HG03442 (cell line): ENCODE results near the gene NOD2.

Experiments
- ATAC-seq: cut with Tn5 transposase; IDR thresholded peaks from one replicate; pipeline ENCODE4 v1.9.1; 2021; ENCODE audit warnings: mild to moderate bottlenecking, moderate library complexity; ENCODE audit not compliant: unreplicated experiment

NOD2 gene

DNA sequence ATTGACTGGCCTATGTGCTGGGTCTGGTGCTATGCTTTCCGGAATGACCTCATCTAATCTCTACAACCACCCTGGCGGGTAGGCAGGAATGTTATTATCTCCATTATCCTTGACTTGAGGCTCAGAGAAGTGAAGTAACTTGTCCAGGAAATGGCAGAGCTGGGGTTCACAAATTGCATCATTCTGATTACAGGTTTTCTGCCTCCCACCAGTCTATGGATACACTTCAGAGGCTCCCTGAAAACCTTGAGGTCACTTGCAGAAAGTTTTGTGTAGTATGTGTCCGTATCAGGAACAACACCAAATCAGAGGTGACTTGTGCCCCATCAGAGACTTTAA lies 19.1 kb downstream of the NOD2 start:
- no peak for ATAC-seq

DNA sequence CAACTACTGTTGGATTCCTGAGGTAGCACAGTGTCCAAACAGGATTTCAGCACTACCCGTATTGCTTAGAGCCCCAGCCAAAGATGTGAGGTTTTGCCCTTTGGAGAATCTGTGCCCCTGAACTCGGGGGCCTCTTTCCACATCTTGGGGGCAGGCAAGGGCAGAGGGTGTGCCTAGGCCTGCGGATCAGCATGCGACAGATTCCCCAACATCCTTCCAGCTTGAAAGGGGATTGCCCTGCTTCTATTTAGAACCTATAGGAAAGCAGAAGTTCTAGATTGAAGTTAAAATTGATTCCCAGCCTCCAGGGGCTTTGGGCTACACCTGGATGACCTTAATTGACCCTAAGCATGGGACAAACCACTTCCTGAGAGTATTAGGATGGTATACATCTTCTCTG lies 19.6 kb downstream of the NOD2 start:
- ATAC-seq = no peak

DNA sequence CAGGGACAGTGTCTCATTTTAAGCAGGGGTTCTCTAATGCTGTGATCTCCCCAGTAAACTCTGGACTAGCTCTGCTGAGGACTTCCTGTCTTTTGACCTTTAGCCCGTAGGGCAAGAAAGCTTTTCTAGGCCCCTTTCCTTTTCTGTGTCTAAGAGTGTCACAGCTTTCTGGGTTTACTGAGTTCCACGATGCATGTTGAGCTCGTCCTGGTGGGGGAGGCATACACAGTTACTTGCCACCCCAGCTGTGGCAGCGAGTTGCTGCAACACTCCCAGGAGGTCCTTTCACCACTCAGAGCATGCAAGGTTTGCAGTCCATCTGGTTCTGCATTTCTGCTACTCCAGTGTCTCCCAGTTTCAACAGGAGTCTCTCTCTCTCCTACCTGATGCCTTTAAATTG lies 23.7 kb downstream of the NOD2 start:
- no peak for ATAC-seq

DNA sequence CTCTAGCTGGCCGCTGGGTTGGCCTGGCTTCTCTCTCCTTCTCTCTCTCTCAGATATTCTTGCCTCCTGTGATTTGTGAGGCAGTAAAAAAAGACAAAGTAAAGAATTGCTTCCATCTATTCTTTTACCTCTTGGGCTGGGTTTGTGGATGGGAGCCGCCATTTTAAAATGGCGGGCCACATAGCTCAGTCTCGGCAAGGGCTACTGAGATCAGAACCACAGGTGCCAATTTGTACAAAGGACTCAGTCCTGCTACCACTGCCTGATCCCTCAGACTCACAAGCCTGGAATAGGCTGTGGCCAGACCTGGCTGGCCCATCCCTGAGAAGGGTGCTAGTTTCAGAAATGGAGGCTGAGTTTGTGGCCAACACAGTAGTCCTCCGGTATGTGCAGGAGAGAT lies 24.1 kb downstream of the NOD2 start:
- ATAC-seq = no peak

GRCh38 chr16:50718061-50718760 lies 24.8 kb downstream of the NOD2 start:
- ATAC-seq = no peak

GRCh38 chr16:50718761-50719400 lies 25.5 kb downstream of the NOD2 start:
- ATAC-seq = no peak

- ATAC-seq = no peak
These were observed 26.3 kb downstream of the NOD2 start for GRCh38 chr16:50719401-50720337.

DNA sequence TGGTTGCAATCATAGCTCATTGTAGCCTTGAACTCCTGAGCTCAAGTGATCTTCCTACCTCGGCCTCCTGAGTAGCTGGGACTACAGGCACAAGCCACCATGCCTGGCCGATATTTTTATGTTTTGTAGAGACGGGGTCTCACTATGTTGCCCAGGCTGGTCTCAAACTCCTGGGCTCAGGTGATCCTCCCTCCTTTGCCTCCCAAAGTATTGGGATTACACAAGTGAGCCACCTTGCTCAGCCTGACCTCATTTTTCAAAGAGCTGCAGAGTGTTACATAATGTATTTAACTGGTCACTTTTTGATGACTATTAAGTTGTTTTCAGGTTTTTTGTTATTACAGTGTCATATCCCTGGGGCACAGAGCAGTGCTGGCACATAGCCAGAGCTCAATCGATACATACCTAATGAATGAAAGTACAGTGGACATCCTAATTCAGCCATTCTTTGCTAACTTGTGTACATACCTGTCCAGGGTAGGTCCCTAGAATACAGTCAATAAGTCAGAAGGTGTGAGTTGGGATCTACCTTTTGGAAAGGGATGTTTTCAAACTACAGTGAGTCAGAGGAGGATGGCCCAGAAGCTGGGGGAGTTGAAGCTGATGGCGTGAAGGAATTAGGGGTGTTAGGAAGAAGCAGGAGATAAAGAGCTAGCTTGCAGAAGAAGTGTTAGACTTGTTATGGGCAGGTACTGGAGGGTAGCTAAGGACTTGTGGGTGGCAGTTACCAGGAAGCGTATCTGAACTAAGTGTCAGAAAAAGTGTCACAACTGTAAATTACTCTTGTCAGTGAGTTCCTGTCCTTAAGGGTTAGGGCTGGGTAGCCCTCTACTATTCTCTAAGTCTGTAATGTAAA lies 28.4 kb downstream of the NOD2 start:
- no peak for ATAC-seq

DNA sequence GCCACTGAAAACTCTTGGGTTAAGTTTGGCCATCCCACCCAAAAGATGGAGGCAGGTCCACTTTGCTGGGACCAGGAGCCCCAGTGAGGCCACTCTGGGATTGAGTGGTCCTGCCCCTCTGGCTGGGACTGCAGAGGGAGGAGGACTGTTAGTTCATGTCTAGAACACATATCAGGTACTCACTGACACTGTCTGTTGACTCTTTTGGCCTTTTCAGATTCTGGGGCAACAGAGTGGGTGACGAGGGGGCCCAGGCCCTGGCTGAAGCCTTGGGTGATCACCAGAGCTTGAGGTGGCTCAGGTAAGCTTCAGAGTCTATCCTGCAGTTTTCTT lies 29.0 kb downstream of the NOD2 start:
- ATAC-seq = no peak

GRCh38 chr16:50722960-50723359 lies 29.6 kb downstream of the NOD2 start:
- ATAC-seq = no peak

DNA sequence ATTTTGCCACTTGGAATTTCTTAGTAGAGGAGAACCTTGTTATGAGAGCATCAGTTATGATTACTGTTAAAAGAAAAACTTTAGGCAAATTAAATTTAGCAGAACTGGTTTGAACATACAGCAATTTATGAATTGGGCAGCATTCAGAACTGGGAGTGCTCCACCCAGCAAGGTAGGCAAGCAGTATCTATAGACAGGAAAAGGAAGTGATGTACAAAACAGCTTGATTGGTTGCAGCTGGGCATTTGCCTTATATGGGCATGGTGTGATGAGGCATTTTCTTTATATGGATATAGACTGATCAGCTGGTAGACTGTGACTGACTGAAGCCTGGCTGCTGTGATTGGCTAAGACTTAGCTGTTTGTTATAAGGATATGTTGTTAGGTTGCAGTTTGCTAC lies 30.9 kb downstream of the NOD2 start:
- ATAC-seq = no peak

GRCh38 chr16:50731130-50731988 lies 38.0 kb downstream of the NOD2 start:
- ATAC-seq = no peak

- no peak for ATAC-seq
These were observed 38.8 kb downstream of the NOD2 start for GRCh38 chr16:50731989-50732832.

GRCh38 chr16:50733468-50733867 lies 40.1 kb downstream of the NOD2 start:
- no peak for ATAC-seq

- ATAC-seq = peak; percentile 65
These were observed 42.3 kb downstream of the NOD2 start for GRCh38 chr16:50735629-50736122.

- ATAC-seq = no peak
These were observed 43.0 kb downstream of the NOD2 start for GRCh38 chr16:50736448-50736847.

GRCh38 chr16:50737420-50737959 lies 44.1 kb downstream of the NOD2 start:
- no peak for ATAC-seq

DNA sequence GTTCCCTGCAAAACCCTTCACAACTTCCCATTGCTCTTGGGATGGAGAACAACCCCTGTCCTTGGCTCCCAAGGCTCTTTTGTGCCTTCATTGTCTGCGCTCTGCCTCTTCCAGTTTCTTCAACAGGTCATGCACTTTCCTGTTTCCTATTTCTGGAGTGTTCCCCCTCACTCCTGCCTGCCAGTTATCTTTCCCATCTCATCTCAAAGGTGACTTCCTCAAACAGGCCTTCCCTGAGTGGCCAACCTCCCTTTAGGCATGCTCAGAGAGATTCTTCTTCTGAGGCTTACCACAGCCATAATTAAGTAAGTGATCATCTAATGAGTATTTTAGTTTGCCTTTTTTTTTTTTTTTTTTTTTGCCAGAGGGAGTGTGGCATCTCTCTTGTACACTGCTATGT lies 45.6 kb downstream of the NOD2 start:
- no peak for ATAC-seq

- ATAC-seq = no peak
These were observed 47.3 kb downstream of the NOD2 start for GRCh38 chr16:50740736-50741135.
